HCT116 (cell line): ENCODE data around the gene TMEM63B. TPM values are rescaled to one million over a fixed set of nuclear protein-coding genes. Genes with fewer than 3 reads are reported as not detected.

Source experiments
- ATAC-seq: fragments of 200-7000 bp; cut with Tn5 transposase; 2 replicates; pipeline ENCODE4 v1.9.1; 2020; ENCODE audit warnings: mild to moderate bottlenecking, moderate library complexity
- BruUV-seq: library from RNA; stranded (reverse); fragments of 400-500 nt; replicated peaks from 2 replicates; lab custom pipeline; 2021; lab: Mats Ljungman, UMichigan
- CTCF ChIA-PET: fragments of 300-600 bp; sonication (Branson Sonifier 250); formaldehyde crosslinking; loops from one replicate; lab custom pipeline; 2021; ENCODE audit warnings: antibody characterized with exemption; lab: Charles Lee
- POLR2A ChIA-PET: fragments of 300-600, 350-600 bp; sonication (Branson Sonifier 250); formaldehyde crosslinking; loops from one replicate; lab custom pipeline; 2021; ENCODE audit warnings: antibody characterized with exemption; lab: Charles Lee
- RAD21 ChIA-PET, 2 experiments: fragments of 300-600 bp; sonication (Branson Sonifier 250); formaldehyde crosslinking; loops; one replicate each; lab custom pipeline; 2023; ENCODE audit warnings: low total read pairs in 2 of 2; ENCODE audit not compliant: uncharacterized antibody in 2 of 2, unreplicated experiment in 2 of 2, low non-redundant PET in 1 of 2; lab: Charles Lee
- DNase-seq: peaks from one replicate; pipeline ENCODE4 v3.0.0-alpha.2; 2010; ENCODE audit warnings: low read depth, low spot score
- H2AFZ ChIP-seq: fragments of 200-600 bp; shearing (Covaris generic), sonication (generic); 2 replicates; pipeline ENCODE4 v1.6.1; 2017; ENCODE audit warnings: low read depth, mixed run types, mixed read lengths, antibody characterized with exemption, low read length; ENCODE audit not compliant: poor library complexity, severe bottlenecking
- H3K27ac ChIP-seq: 2 replicates; pipeline ENCODE4 v1.5.1; 2012; ENCODE audit warnings: low read depth, low read length
- H3K27me3 ChIP-seq: fragments of 200-600 bp; sonication (generic); 2 replicates; pipeline ENCODE4 v1.6.1; 2016; ENCODE audit warnings: mixed run types, low read length, mixed read lengths; ENCODE audit not compliant: insufficient read depth
- H3K36me3 ChIP-seq, 2 experiments: fragments of 200-500 bp in 1 of 2; fragments of 200-600 bp in 1 of 2; sonication (Bioruptor generic) in 1 of 2; sonication (generic) in 1 of 2; 2 replicates each; pipeline versions ENCODE4 v1.5.1 to v1.6.1; 2014 to 2016; ENCODE audit warnings: low read length in 2 of 2, inconsistent platforms in 1 of 2, mixed read lengths in 1 of 2, mixed run types in 1 of 2; ENCODE audit not compliant: insufficient read depth in 2 of 2, control insufficient read depth in 1 of 2
- H3K4me1 ChIP-seq, 2 experiments: fragments of 200-600 bp in 1 of 2; sonication (generic) in 1 of 2; 2 replicates each; pipeline versions ENCODE4 v1.5.1 to v1.6.1; 2012 to 2017; ENCODE audit warnings: low read length in 2 of 2, inconsistent platforms in 1 of 2, mild to moderate bottlenecking in 1 of 2, mixed read lengths in 1 of 2, mixed run types in 1 of 2, moderate library complexity in 1 of 2; ENCODE audit not compliant: insufficient read depth in 2 of 2, control insufficient read depth in 1 of 2
- H3K4me2 ChIP-seq: fragments of 200-600 bp; sonication (generic); 2 replicates; pipeline ENCODE4 v1.6.1; 2017; ENCODE audit warnings: mixed run types, low read length, mixed read lengths
- H3K4me3 ChIP-seq, 2 experiments: fragments of 200-600 bp in 1 of 2; sonication (generic) in 1 of 2; replicated peaks in 1 of 2; 2 replicates each; pipeline ENCODE4 v1.5.1; 2011 to 2016; ENCODE audit warnings: low read length in 2 of 2, control low read depth in 1 of 2, low read depth in 1 of 2, mild to moderate bottlenecking in 1 of 2, mixed read lengths in 1 of 2, mixed run types in 1 of 2
- H3K79me2 ChIP-seq: fragments of 200-600 bp; sonication (generic); 2 replicates; pipeline ENCODE4 v1.6.1; 2017; ENCODE audit warnings: mild to moderate bottlenecking, mixed run types, low read length, moderate library complexity, mixed read lengths; ENCODE audit not compliant: insufficient read depth
- H3K9ac ChIP-seq: fragments of 200-600 bp; sonication (generic); 2 replicates; pipeline ENCODE4 v1.6.1; 2016; ENCODE audit warnings: low read length, mixed read lengths
- H3K9me2 ChIP-seq: fragments of 200-600 bp; sonication (generic), shearing (Covaris generic); 2 replicates; pipeline ENCODE4 v1.6.1; 2017; ENCODE audit warnings: mixed run types, mild to moderate bottlenecking, moderate library complexity; ENCODE audit not compliant: insufficient read depth
- H3K9me3 ChIP-seq, 2 experiments: fragments of 200-500 bp in 1 of 2; fragments of 200-600 bp in 1 of 2; sonication (Bioruptor generic) in 1 of 2; sonication (generic) in 1 of 2; 2 replicates each; pipeline ENCODE4 v1.6.1; 2014 to 2017; ENCODE audit warnings: low read length in 2 of 2, mixed read lengths in 2 of 2, inconsistent platforms in 1 of 2, low read depth in 1 of 2, mild to moderate bottlenecking in 1 of 2, mixed run types in 1 of 2, moderate library complexity in 1 of 2; ENCODE audit not compliant: control insufficient read depth in 1 of 2, insufficient read depth in 1 of 2
- H4K20me1 ChIP-seq: fragments of 200-600 bp; sonication (generic), shearing (Covaris generic); 2 replicates; pipeline ENCODE4 v1.6.1; 2017; ENCODE audit warnings: mixed run types, mild to moderate bottlenecking, moderate library complexity; ENCODE audit not compliant: insufficient read depth
- CBX3 ChIP-seq: IDR thresholded peaks from 2 replicates; pipeline ENCODE4 v1.6.1; 2012; ENCODE audit warnings: low read depth
- EZH2phosphoT487 ChIP-seq: fragments of 200-600 bp; IDR thresholded peaks from 2 replicates; pipeline ENCODE4 v1.6.1; 2018; ENCODE audit warnings: antibody characterized with exemption, borderline replicate concordance
- FOSL1 ChIP-seq: IDR thresholded peaks from 2 replicates; pipeline ENCODE4 v1.6.1; 2012; ENCODE audit warnings: low read depth
- JUND ChIP-seq: IDR thresholded peaks from 2 replicates; pipeline ENCODE4 v1.6.1; 2012
- POLR2AphosphoS5 ChIP-seq: IDR thresholded peaks from 2 replicates; pipeline ENCODE4 v1.6.1; 2011; ENCODE audit warnings: mild to moderate bottlenecking, low read depth, low read length, moderate library complexity
- SP1 ChIP-seq: IDR thresholded peaks from 2 replicates; pipeline ENCODE4 v1.6.1; 2012; ENCODE audit warnings: low read depth
- ZNF274 ChIP-seq: fragments of 200-500 bp; sonication (Bioruptor generic); IDR thresholded peaks from 2 replicates; pipeline ENCODE4 v1.6.1; 2014; ENCODE audit warnings: mild to moderate bottlenecking, low read depth, low read length, inconsistent platforms
- intact Hi-C: fragments of 100-400 bp; cut with micrococcal nuclease; formaldehyde crosslinking; loops from 2 replicates; pipeline ENCODE4 v1.10.0; 2022
- total RNA-seq: library from RNA; stranded (reverse); gene quantifications from one replicate; pipeline ENCODE4 v1.2.1, GENCODE V29; 2021; ENCODE audit not compliant: unreplicated experiment
- TF ChIP-seq, protein P1 (sequence below): IDR thresholded peaks from 2 replicates; pipeline ENCODE4 v1.6.1; 2012; ENCODE audit warnings: low read depth
- TF ChIP-seq, protein P2 (sequence below): IDR thresholded peaks from 2 replicates; pipeline ENCODE4 v1.6.1; 2012
- TF ChIP-seq, protein P3 (sequence below), 3 experiments: fragments of 200-600 bp in 1 of 3; sonication (generic) in 1 of 3; IDR thresholded peaks in 2 of 3; conservative IDR thresholded peaks in 1 of 3; 2 replicates each; pipeline ENCODE4 v1.5.1; 2012 to 2017; ENCODE audit warnings: low read depth in 2 of 3, low read length in 2 of 3, antibody characterized with exemption in 1 of 3, borderline replicate concordance in 1 of 3, control low read depth in 1 of 3, mild to moderate bottlenecking in 1 of 3, mixed read lengths in 1 of 3, mixed run types in 1 of 3, moderate library complexity in 1 of 3; ENCODE audit not compliant: insufficient read depth in 1 of 3
- TF ChIP-seq, protein P4 (sequence below): IDR thresholded peaks from 2 replicates; pipeline ENCODE4 v1.6.1; 2012

Gene TMEM63B
- total RNA-seq, 1 experiment from 2014 or later, result 58.2 TPM

DNA sequence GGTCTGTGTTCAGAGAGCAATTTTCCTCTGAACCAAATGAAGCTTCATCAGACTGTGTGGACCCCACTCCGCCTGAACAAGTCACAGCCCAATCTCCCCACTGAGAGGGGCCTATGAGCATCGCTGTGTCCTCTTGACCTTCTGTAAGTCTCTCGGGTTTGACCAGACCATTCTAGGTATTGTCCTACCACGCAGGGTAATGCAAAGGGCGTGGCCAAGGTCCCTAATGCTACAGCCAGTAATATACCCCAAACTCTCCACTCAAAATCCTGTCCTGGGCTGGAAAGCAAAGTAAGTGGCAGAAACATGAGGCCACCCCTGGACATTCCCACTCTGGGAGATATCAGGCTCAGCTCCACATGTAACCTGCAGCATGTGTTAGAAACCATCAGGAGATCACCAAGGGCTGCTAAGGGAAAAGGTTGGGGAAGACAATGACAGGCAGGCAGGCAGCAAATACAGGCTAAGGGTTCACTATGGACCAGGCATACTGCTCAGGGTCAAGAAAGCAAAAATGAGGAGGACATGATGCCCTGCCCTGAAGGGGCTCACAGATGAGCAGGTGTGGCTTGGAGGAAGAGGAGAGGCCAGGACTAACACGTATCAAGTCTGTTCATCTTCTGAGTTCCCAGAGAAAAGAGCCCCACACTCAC is 33.5 kb upstream of the TMEM63B start:
- Histone ChIP-seq H3K27ac (no peak overlapping the region), H3K4me1 (no peaks in the 10 kb centered on the region; a peak in 1 of 4 replicates), H4K20me1 (no peaks in the 10 kb centered on the region), H3K79me2 (no peaks in the 10 kb centered on the region), H3K4me3 (no peak overlapping the region), H3K36me3 (0 out of 4 replicates have a peak, but pooled peaks cover 0 to 2% of the 10 kb centered on the region in 2 experiments), H3K9me3 (no peaks in the 10 kb centered on the region), H3K9ac (no peak overlapping the region), H3K27me3 (no peaks in the 10 kb centered on the region), H3K9me2 (no peaks in the 10 kb centered on the region), H2AFZ (no peak overlapping the region), H3K4me2 (no peak overlapping the region)
- BruUV-seq, result no TSS peak
- ChIA-PET CTCF (no interaction called here), POLR2A (no interaction called here), RAD21 (no interaction called here)
- DNase-seq (no peak), ATAC-seq (no peak)
- intact Hi-C loops, result no loop called here
- TF ChIP-seq SP1, result no peak

DNA sequence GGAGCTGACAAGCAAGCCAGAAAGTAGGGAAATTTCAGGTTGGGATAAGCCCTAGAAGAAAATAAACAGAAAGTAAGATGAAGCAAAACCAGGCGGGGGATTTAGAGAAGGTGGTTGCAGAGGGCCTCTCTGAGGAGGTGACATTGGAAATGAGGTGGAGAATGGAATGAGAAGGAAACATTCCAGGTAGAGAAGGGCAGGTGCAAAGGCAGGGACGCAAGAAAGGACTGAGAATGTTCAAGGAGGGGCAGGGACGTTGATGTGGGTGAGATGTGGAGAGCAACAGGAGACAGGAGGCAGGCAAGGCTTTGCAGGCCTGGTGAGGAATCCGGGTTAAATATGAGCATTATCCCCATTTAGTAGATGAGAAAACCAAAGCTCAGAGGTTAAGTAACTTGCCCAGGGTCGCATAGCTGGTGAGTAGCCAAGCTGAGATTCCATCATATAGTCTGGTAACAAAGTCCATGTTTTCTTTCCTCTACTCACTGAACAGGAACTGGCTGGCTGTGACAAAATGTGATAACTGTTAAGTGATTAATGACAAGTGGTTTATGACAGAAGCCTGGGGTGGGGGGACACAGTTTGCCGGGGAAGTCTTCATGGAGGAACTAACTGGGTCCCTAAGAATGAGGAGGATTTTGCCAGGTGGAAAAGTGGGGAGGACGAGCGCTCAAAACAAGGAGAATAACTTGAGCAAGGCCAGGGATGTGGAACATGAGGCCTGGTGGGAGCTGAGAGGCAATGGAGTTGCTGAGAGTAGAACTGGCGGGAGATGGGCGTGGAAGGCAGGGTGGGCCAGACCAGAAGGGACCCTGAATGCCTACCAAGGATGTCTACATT is 32.7 kb upstream of the TMEM63B start:
- Histone ChIP-seq H3K79me2 (no peaks in the 10 kb centered on the region), H4K20me1 (no peaks in the 10 kb centered on the region), H3K4me2 (no peak overlapping the region), H3K4me1 (no peaks in the 10 kb centered on the region; a peak in 1 of 4 replicates), H3K27me3 (no peaks in the 10 kb centered on the region), H3K4me3 (no peak overlapping the region), H3K9me2 (no peaks in the 10 kb centered on the region), H3K36me3 (0 out of 4 replicates have a peak, but pooled peaks cover 0 to 2% of the 10 kb centered on the region in 2 experiments), H3K27ac (no peak overlapping the region), H3K9ac (no peak overlapping the region), H2AFZ (no peak overlapping the region), H3K9me3 (no peaks in the 10 kb centered on the region)
- BruUV-seq, result no TSS peak
- ChIA-PET CTCF (no interaction called here), POLR2A (no interaction called here), RAD21 (no interaction called here)
- DNase-seq, result no peak
- ATAC-seq, result no peak
- intact Hi-C loops, result loop anchor here (5.0 kb wide), 1 partner anchor 158 kb away; no protein-coding TSS in a partner anchor
- TF ChIP-seq ZNF274 (no peak), JUND (no peak), POLR2AphosphoS5 (no peak), EZH2phosphoT487 (no peak), SP1 (no peak), CBX3 (no peak), FOSL1 (no peak)
- TF ChIP-seq, protein P1, sequence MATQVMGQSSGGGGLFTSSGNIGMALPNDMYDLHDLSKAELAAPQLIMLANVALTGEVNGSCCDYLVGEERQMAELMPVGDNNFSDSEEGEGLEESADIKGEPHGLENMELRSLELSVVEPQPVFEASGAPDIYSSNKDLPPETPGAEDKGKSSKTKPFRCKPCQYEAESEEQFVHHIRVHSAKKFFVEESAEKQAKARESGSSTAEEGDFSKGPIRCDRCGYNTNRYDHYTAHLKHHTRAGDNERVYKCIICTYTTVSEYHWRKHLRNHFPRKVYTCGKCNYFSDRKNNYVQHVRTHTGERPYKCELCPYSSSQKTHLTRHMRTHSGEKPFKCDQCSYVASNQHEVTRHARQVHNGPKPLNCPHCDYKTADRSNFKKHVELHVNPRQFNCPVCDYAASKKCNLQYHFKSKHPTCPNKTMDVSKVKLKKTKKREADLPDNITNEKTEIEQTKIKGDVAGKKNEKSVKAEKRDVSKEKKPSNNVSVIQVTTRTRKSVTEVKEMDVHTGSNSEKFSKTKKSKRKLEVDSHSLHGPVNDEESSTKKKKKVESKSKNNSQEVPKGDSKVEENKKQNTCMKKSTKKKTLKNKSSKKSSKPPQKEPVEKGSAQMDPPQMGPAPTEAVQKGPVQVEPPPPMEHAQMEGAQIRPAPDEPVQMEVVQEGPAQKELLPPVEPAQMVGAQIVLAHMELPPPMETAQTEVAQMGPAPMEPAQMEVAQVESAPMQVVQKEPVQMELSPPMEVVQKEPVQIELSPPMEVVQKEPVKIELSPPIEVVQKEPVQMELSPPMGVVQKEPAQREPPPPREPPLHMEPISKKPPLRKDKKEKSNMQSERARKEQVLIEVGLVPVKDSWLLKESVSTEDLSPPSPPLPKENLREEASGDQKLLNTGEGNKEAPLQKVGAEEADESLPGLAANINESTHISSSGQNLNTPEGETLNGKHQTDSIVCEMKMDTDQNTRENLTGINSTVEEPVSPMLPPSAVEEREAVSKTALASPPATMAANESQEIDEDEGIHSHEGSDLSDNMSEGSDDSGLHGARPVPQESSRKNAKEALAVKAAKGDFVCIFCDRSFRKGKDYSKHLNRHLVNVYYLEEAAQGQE, result no peak
- TF ChIP-seq, protein P2, sequence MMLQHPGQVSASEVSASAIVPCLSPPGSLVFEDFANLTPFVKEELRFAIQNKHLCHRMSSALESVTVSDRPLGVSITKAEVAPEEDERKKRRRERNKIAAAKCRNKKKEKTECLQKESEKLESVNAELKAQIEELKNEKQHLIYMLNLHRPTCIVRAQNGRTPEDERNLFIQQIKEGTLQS, result no peak
- TF ChIP-seq, protein P3, sequence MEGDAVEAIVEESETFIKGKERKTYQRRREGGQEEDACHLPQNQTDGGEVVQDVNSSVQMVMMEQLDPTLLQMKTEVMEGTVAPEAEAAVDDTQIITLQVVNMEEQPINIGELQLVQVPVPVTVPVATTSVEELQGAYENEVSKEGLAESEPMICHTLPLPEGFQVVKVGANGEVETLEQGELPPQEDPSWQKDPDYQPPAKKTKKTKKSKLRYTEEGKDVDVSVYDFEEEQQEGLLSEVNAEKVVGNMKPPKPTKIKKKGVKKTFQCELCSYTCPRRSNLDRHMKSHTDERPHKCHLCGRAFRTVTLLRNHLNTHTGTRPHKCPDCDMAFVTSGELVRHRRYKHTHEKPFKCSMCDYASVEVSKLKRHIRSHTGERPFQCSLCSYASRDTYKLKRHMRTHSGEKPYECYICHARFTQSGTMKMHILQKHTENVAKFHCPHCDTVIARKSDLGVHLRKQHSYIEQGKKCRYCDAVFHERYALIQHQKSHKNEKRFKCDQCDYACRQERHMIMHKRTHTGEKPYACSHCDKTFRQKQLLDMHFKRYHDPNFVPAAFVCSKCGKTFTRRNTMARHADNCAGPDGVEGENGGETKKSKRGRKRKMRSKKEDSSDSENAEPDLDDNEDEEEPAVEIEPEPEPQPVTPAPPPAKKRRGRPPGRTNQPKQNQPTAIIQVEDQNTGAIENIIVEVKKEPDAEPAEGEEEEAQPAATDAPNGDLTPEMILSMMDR (IDR thresholded peaks at IDR 0.05 in 2 of 3, conservative IDR thresholded peaks at IDR 0.05 in 1 of 3; ENCODE audit: borderline replicate concordance in 1 of 3, insufficient read depth in 1 of 3, low read depth in 2 of 3, low read length in 2 of 3), result no peak
- TF ChIP-seq, protein P4, sequence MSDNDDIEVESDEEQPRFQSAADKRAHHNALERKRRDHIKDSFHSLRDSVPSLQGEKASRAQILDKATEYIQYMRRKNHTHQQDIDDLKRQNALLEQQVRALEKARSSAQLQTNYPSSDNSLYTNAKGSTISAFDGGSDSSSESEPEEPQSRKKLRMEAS, result no peak
